Skeletal muscle tissue (tissue), 4 donors: Measurements from ENCODE around the gene FAM151B. TPM values are rescaled to one million over a fixed set of nuclear protein-coding genes. Genes with fewer than 3 reads are reported as not detected.

ENCODE experiments used
- H3K27ac ChIP-seq: one replicate; pipeline ENCODE4 v1.7.0; 2013; ENCODE audit warnings: mild to moderate bottlenecking, low read depth, low read length, inconsistent platforms
- H3K27me3 ChIP-seq, 3 donors: one replicate each; pipeline ENCODE4 v1.7.0; 2013; ENCODE audit warnings: low read length in 3 of 3; ENCODE audit not compliant: control insufficient read depth in 3 of 3, insufficient read depth in 3 of 3
- H3K36me3 ChIP-seq, 3 donors: one replicate each; pipeline ENCODE4 v1.7.0; 2013; ENCODE audit warnings: low read length in 3 of 3; ENCODE audit not compliant: control insufficient read depth in 3 of 3, insufficient read depth in 3 of 3
- H3K4me1 ChIP-seq, 3 donors: one replicate each; pipeline ENCODE4 v1.7.0; 2013; ENCODE audit warnings: low read length in 3 of 3, mild to moderate bottlenecking in 3 of 3; ENCODE audit not compliant: control insufficient read depth in 3 of 3, insufficient read depth in 3 of 3
- H3K4me3 ChIP-seq, 3 donors: one replicate each; pipeline ENCODE4 v1.7.0; 2013; ENCODE audit warnings: low read length in 3 of 3
- H3K9ac ChIP-seq, 3 donors: one replicate each; pipeline ENCODE4 v1.7.0; 2013; ENCODE audit warnings: low read length in 3 of 3, mild to moderate bottlenecking in 3 of 3, moderate library complexity in 2 of 3, low read depth in 1 of 3
- H3K9me3 ChIP-seq, 3 donors: one replicate each; pipeline ENCODE4 v1.7.0; 2013; ENCODE audit warnings: low read length in 3 of 3; ENCODE audit not compliant: control insufficient read depth in 3 of 3
- total RNA-seq: library from RNA; depleted of rRNA; stranded (reverse); fragments of >200 nt; gene quantifications from one replicate; pipeline ENCODE4 v1.2.3, GENCODE V29; 2014
- donor health status: Osteomylitis.

Gene FAM151B
- total RNA-seq, 1 donor from 2014 or later = 7.8 TPM

- no peak overlapping the region for H3K27ac ChIP-seq
- peaks cover 8 to 21% (median 9%) of the 10 kb centered on the region in 3 donors for H3K27me3 ChIP-seq
Measured at GRCh38 chr5:80559244-80559643, 71.3 kb downstream of the FAM151B start.

GRCh38 chr5:80565330-80565729, 77.4 kb downstream of the FAM151B start:
- H3K36me3 ChIP-seq = no peaks in the 10 kb centered on the region
- H3K9me3 ChIP-seq = no peaks in the 10 kb centered on the region
- H3K4me3 ChIP-seq = no peak overlapping the region
- H3K27ac ChIP-seq = no peak overlapping the region
- no peak overlapping the region for H3K9ac ChIP-seq
- peaks cover 16 to 32% (median 21%) of the 10 kb centered on the region in 3 donors for H3K27me3 ChIP-seq
- peaks cover 4 to 15% (median 5%) of the 10 kb centered on the region in 3 donors for H3K4me1 ChIP-seq

More at GRCh38 chr5:80559244-80559643, 71.3 kb downstream of the FAM151B start:
- Histone ChIP-seq H3K36me3 (no peaks in the 10 kb centered on the region), H3K4me1 (no peaks in the 10 kb centered on the region), H3K9me3 (no peaks in the 10 kb centered on the region), H3K4me3 (no peak overlapping the region), H3K9ac (no peak overlapping the region)

DNA sequence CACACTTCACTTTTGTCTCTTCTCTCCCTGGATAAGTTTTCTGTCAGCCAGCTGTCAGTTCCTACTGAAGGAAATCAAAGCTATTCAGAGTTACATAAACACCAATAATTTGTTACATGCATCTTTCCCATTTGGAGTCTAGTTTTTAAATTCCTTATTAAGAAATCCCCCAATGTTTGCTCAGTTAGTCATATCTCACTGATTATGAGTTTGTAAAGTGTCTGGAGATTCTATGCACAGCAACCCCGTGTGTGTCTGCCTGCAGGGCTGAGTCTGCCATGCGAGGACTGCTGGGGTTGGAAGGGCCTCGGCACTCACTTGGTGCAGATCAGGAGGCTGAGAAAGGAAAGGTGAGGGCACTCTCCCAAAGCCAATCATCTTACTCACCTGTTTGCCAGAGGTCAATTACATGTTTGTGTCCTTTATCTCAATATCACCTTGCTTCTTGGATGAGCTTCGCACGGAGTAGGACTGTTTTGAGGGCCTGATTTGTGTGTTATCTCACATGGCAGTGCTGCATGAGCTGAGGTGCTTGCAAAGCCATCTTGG, 78.9 kb downstream of the FAM151B start:
- no peaks in the 10 kb centered on the region for H3K36me3 ChIP-seq
- H3K9me3 ChIP-seq = no peaks in the 10 kb centered on the region
- H3K4me1 ChIP-seq = peaks cover 5 to 17% (median 7%) of the 10 kb centered on the region in 3 donors
- no peak overlapping the region for H3K4me3 ChIP-seq
- peaks cover 30 to 41% (median 31%) of the 10 kb centered on the region in 3 donors for H3K27me3 ChIP-seq
- no peak overlapping the region for H3K27ac ChIP-seq
- no peak overlapping the region for H3K9ac ChIP-seq

DNA sequence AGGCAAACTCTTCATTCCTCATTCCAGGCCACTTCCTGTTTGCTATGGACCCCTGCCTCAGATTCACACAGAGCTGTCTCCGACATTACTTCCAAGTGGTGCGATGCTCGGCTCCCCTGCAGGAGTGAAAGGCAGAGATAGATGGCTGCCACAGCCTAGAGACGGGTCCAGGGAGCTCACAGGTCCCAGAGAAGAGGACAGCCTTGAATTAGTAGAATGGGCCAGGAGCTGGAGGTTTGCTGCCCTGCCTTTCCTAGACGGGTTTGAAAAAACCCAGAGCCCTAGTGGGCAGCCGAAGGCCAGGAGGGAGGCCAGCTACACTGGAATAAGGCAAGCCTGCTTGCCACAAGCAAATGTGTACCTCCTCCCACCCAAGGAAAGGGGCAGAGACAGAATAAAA, 80.4 kb downstream of the FAM151B start:
- peaks cover 37 to 51% (median 37%) of the 10 kb centered on the region in 3 donors for H3K27me3 ChIP-seq
- H3K36me3 ChIP-seq = no peaks in the 10 kb centered on the region
- no peak overlapping the region for H3K27ac ChIP-seq
- no peak overlapping the region for H3K4me3 ChIP-seq
- no peak overlapping the region for H3K9ac ChIP-seq
- peaks cover 5 to 17% (median 7%) of the 10 kb centered on the region in 3 donors for H3K4me1 ChIP-seq
- H3K9me3 ChIP-seq = no peaks in the 10 kb centered on the region

DNA sequence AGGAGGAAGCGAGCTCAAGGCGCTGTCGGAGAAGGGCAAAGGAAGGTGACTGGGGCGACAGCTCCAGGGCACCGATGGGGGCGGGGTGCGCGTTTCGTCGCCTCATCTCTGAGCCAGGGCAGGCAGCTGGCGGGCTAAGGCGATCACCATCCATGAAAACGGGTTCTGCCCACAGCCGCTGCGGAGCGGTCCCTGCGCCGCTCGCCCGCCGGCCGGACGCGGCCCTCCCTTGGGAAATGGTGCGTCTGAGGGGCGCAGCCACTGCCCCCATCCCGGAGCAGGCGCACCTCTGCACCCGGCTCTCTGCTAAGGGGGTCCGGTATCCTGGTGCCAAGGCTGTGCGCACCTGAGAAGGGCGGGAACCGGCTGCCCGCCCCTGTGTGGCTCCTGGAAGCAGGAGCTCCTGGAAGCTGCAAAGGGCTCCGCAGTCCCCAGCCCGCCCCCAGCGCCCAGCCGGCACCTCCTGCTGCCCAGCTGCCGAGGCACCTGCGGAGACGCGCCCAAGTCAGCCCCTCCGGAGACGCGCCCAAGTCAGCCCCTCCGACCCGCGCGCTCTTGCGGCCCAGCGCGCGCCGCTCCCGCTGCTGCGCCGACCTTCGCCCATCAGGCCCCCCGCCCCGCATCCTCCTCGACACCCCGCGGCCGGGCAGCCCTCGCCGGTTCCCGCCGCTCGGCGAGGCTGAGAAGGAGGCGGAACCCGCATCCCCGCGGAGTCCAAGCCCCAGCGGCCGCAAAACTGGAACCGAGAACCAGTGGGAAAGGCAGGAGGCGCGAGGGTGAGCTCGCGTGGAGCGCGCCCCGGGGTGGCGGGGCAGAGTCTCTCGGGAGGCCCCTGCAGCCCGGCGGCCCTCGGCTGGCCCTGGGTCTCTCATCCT, 81.4 kb downstream of the FAM151B start:
- peak overlapping the region in 1 of 3 donors; percentile 52 for H3K4me3 ChIP-seq
- H3K27ac ChIP-seq = no peak overlapping the region
- H3K36me3 ChIP-seq = no peaks in the 10 kb centered on the region
- no peaks in the 10 kb centered on the region for H3K9me3 ChIP-seq
- peaks cover 5 to 17% (median 7%) of the 10 kb centered on the region in 3 donors for H3K4me1 ChIP-seq
- peaks cover 37 to 52% (median 37%) of the 10 kb centered on the region in 3 donors for H3K27me3 ChIP-seq
- H3K9ac ChIP-seq = no peak overlapping the region

- H3K4me3 ChIP-seq = peak within 1 kb of the TSS in 2 of 3 donors; percentile 29 to 52
- H3K4me1 ChIP-seq = peaks cover 5 to 17% (median 7%) of the 10 kb centered on the region in 3 donors
Measured at GRCh38 chr5:80569961-80570786, 82.3 kb downstream of the FAM151B start, which contains the start of gene ANKRD34B. ANKRD34B (minus strand) TSS chr5:80570280; CDS start chr5:80560019, 10,261 bp downstream.

GRCh38 chr5:80573062-80573461, 85.2 kb downstream of the FAM151B start:
- Histone ChIP-seq H3K9ac (no peak overlapping the region), H3K4me3 (no peak overlapping the region), H3K4me1 (peaks cover 5 to 17% (median 7%) of the 10 kb centered on the region in 3 donors), H3K9me3 (no peaks in the 10 kb centered on the region), H3K36me3 (no peaks in the 10 kb centered on the region), H3K27me3 (peaks cover 33 to 43% (median 37%) of the 10 kb centered on the region in 3 donors), H3K27ac (no peak overlapping the region)

More at GRCh38 chr5:80569961-80570786, 82.3 kb downstream of the FAM151B start, which contains the start of gene ANKRD34B:
- Histone ChIP-seq H3K27ac (no peak within 1 kb of the TSS), H3K9ac (no peak within 1 kb of the TSS), H3K9me3 (no peaks in the 10 kb centered on the region), H3K36me3 (no peaks in the 10 kb centered on the region), H3K27me3 (peaks cover 37 to 49% (median 37%) of the 10 kb centered on the region in 3 donors)

DNA sequence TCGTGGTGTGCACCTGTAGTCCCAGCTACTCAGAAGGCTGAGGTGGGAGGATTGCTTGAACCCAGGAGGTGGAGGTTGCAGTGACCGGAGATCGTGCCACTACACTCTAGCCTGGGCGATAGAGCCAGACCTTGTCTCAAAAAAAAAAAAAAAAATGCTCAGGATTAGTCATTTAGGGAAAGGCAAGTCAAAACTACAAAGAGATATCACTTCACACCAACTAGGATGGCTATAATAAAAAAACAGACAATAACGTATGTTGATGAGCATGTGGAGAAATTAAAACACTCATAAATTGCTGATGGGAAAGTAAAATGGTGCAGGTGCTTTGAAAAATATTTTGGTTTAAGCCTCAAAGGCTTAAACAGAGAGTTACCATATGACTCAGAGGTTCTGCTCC, 88.5 kb downstream of the FAM151B start:
- no peak overlapping the region for H3K4me3 ChIP-seq
- H3K9me3 ChIP-seq = no peaks in the 10 kb centered on the region
- peaks cover 9 to 12% (median 11%) of the 10 kb centered on the region in 3 donors for H3K27me3 ChIP-seq
- H3K27ac ChIP-seq = no peak overlapping the region
- no peak overlapping the region for H3K9ac ChIP-seq
- no peaks in the 10 kb centered on the region for H3K4me1 ChIP-seq
- H3K36me3 ChIP-seq = no peaks in the 10 kb centered on the region

DNA sequence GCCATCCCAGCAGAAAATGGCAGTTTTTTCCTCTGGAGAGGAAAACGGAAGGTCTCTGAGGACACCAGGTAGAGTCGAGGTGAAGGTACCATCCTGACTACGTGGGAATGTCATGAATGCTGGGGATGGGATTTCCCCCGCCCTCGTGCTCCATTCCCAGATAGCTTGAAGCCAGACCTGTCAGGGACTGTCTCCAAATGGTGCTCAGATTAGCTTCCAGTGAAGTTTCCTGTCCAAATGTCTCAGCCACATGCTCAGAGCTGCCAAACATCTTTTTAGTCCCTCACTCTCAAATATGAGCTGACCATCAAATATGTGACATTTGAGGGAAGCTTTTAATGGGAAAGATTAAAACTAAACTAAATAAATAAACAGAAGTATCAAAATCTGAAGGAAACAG, 89.8 kb downstream of the FAM151B start:
- Histone ChIP-seq H3K27ac (no peak overlapping the region), H3K9me3 (no peaks in the 10 kb centered on the region), H3K9ac (no peak overlapping the region), H3K36me3 (no peaks in the 10 kb centered on the region), H3K4me3 (no peak overlapping the region), H3K4me1 (no peaks in the 10 kb centered on the region), H3K27me3 (peaks cover under 1 to 5% (median 3%) of the 10 kb centered on the region in 3 donors)
